NCI-H69 (cell line): ENCODE measurements around the gene CPSF3.
A peak's percentile ranks its signal among the peaks of the same experiment; 100 is the strongest.
"Not testable (repeated sequence)": the region's sequence is repeated elsewhere in the genome, so short reads cannot be mapped to it uniquely, and the experiment has no call there.

Experiments
- DNase-seq: peaks from one replicate; lab custom pipeline; 2025; lab: John Stamatoyannopoulos, UW

CPSF3 gene

DNA sequence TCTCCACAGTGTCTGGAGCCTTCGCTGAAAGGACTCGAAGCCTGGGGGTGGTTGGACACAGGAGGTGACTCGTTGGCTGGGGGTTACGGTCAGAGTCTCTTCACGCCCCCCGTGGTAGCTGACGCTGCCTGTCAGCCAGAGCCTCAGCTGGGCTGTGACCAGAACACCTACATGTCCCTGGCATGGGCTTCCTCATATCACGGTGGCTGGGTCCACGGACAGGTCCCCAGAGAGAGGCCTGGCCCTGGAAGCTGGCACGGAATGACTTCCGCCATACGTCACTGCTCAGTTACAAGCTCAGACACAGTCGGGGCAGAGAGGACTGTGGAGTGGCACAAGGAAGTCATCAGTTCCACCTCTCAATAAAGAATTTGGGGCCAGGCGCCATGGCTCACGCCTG lies 28.6 kb upstream of the CPSF3 start:
- DNase-seq = no peak

DNA sequence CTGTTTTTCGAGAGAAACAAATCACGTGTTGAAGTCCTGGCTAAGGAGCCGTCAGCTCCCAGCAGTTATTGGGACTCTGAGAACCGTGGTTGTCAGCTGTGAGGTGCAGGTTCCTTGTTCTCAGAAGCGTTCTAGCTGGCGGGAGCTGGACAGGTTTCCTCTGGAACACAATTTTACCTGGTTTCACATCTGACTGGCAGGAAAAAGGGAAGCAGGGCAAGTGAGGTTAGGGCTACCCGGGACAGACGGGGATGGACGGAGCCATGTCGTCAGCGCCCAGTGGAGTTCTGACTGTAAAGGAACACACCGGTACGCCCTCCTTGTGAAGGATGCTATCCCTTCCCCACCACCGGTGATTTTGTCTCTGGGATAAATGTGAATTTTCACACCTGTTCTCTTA lies 26.3 kb upstream of the CPSF3 start:
- DNase-seq = no peak

DNA sequence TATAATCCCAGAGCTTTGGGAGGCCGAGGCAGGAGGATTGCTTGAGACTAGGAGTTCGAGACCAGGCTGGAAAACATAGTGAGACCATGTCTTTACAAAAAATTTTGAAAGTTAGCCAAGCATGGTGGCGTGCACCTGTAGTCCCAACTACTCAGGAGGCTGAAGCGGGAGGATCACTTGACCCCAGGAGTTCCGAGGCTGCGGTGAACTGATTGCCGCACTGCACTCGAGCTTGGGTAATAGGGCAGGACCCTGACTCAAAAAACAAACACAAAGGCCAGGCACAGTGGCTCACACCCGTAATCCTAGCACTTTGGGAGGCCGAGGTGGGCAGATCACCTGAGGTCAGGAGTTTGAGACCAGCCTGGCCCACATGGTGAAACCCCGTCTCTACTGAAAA lies 25.2 kb upstream of the CPSF3 start:
- DNase-seq = not testable (repeated sequence)

DNA sequence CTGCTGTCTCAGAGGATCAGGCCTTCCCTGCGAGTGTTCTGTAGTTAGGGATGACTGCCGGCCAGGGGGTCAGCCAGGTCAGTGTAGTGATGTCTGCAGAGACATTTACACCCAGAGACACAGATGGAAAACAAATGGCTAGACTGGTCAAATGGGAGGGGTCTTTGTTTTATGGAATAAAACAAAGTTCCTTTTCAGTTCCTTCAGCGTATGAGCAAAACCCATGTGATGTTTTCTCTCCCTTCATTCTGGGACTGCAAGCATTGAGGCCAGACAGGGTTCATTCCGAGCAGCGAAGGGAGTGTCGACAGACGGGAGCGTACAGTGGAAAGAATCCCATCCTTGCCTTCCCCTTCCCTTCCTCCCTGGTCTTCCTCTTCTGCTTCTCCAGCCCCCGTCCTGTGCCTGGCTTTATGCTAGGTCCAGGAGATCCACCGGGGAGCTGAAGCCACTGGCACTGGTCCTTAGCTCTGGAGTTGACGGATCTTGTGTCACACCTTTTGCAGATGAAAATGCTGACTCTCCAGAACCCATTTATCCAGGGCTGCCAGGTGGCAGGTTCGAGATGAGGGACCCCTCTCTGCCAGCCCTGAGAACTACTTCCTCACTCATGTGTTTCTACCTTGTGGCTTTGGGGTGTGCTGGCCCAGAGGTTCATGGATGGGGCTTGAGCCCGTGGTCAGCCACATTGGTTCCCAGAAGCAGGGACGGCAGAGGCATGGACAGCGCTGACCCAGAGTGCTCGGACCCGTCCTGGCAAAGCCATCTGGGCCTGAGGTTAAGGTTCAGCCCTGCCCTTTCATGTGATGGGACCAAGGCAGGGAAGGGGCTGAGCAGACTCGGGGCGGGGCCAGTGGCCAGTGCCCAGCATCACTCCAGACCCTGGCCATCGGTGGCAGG lies 24.3 kb upstream of the CPSF3 start:
- no peak for DNase-seq

DNA sequence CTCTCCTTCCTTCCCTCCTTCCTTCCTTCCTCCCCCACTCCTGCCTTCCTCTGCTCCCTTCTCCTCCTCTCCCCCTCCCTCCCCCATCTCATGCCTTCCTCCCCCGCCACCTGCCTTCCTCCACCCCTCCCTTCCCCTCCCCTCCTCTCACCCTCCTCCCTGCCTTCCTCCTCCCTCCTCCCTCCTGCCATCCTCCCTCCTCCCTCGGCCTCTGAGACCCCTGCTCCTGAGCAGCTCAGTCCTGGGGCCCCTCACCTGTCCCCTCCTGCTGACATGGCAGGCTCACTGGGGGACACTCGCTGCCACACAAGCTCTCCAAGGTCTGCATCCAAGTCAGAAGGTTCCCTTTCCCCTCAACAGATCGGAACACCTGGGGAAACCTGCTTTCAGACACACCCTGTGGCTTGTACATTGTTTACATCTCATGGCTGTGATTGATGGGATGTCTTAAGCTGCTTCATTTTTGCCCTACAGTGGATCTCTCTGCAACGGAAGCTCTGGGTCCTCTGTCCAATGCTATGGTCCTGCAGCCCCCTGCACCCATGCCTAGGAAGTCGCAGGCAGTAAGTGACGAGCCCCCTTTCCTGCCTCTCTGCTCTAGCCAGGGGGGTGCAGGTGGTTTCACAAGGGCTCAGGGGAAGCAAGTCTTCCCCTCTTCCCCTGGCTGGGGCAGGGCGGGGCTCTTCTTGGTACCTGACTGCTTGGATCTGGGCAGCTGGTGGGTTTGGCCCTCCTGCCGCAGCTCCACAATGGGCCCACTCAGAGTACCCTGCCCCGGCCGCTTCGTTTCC lies 23.0 kb upstream of the CPSF3 start:
- peak; percentile 62 for DNase-seq

DNA sequence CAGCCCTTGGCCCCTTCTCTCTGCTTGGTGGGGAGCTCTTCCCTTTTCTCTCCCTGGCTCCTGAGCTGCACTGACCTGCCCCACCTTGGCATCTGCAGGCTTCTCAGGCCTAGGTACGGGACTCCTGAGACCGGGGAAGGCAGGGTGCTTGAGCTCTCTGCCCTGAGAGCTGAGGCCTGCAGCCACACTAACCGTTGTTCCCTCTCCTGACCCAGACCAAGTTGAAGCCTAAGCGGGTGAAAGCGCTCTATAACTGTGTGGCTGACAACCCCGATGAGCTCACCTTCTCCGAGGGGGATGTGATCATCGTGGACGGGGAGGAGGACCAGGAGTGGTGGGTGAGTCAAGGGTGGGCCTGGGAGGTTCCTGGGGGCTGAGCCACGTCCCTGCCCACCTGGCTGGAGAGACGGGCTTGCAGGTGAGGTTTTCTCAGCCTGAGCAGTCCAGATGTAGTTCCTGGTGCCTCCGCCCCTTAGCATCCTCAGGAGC lies 22.4 kb upstream of the CPSF3 start:
- DNase-seq = no peak

DNA sequence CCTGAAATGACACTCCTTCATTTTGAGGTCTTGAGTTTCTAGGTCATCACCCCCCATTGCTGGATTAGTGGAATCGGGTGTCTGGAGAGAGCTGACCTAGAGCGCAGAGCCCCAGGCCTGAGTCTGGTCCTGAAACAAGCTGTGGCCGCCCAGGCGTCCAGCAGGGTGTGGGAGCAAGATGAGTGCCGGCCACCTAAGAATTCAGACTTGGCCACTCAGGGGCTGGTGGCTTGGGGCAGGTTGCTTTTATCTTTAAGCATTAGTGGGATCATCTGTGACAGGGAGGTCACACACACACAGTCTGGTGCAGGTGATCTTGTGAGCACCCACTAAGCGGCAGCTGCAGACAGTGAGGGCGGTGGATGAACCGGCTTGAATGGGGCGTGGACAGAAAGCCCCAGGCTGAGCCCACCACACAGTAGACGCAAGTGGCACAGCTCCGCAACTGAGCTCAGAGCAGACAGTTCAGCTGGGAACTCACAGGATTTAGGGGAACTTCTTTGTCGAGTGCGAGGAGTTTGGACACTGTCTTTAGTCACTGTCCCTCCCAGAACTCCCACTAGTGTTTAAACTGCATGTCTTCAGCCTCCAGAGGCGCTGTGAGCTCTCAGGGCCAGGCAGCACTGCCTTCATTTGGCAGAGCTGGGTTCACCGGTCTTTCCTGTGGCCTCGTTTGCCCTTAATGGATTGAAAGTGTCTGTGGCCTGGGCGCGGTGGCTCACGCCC lies 21.6 kb upstream of the CPSF3 start:
- no peak for DNase-seq

DNA sequence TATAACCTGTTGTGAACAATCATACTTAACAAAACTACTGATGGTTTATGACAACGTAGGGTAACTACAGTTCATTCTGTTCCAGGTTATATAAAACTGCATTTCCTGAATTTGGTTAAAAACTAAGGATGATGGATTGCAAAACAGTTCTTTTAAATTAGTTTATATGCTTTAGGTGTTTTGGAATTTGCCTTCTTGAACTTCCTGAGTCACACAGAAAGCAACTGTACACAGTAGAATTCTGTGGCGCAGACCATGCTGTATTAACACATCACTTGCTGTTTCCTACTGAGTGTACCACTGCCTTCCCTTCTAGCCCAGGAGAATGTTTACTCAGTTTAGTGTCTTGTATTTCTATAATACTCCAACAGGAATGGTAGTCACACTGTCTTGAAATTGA lies 19.5 kb upstream of the CPSF3 start:
- no peak for DNase-seq

DNA sequence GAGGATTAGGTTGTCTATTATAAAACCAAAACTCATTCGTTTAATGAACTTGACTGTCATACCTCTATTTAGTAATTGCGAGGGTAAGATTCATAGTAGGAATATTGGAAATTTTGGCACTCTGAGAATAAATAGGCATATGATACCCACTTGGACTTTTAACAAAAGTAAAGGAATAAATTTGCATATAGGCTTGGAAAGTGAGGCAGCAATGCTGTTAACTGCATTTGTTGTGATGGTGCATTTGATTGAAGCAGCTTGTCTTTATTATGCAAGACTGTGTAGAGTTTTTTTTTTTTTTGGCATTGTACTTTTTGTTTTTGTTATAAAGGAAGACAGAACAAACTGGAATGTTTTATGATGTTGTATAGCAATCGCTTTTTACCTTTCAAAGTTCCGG lies 19.0 kb upstream of the CPSF3 start:
- no peak for DNase-seq

DNA sequence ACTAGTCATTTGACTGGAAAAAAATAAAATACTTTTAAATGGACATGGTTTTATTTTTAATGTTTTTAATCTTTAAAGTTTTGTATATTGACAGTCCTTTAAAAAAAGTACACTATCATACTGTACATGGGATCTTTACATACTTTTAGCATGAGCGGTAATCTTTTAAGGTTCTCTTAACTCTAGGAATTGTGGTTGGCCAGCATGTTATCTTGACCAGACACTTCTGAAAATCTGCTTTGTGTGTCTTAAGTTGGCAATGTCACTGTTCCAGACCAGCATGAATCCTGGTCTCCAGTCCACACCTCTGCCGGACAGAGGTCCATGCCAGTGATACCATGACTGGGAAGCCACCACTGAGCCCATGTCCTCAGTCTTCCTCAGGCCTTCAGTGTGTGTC lies 17.8 kb upstream of the CPSF3 start:
- no peak for DNase-seq

DNA sequence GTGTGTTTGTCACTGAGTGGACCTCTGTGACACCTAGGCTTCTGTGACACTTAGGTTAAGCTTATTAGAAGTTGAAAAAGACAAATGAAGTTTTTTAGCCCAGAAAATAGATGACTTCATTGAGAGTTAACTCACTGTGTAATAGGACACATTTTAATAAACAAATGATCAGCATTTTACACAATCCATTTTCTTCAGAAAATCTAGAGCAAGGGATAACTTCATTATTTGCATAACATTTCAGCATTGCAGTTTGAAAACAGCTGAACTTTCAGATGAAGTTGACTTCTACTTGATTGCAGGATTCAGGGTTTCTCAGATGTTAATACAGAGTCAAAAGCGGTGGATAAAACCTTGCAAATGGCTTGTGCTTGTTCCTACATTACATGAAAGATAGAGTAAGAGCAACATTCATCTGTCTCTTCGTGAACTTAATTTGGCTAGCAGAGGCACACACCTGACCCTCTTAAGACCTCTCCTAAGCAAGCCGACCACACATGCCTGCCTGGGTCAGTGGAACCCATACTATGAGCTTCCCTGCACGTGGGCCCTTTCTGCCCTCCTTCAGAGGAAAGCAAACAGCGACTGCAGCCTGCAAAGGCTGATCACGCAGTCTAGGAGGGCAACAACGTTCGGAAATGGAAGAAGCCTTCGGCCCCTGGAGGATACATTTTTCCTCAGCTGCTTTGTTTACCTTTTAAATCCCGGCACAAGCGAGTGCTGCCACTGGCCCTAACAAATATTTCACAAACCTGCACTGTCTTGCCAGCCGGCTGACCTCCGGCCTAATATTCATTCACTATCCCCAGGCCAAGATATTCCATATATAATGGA lies 16.7 kb upstream of the CPSF3 start:
- no peak for DNase-seq

DNA sequence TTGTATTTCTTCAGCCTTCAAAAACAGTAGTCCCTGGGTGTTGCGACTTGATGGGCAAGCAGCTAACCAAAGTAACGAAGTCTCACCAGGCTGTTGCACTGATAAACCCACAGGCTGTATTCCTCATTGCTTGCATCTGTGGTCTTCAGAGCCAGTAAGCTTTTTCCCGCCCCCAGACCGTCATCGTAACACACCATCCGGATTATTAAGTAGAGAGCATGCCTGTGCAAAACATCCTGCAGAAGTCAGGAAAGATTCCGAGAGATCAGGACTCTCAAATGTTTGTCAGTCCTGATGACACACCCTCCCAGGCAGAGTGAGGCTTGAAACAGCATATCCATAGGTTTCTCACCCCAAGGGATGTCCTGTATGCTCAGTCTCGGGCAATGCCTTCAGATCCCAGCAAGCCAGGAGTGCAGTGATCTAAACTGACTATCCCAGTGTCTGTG lies 16.1 kb upstream of the CPSF3 start:
- no peak for DNase-seq

DNA sequence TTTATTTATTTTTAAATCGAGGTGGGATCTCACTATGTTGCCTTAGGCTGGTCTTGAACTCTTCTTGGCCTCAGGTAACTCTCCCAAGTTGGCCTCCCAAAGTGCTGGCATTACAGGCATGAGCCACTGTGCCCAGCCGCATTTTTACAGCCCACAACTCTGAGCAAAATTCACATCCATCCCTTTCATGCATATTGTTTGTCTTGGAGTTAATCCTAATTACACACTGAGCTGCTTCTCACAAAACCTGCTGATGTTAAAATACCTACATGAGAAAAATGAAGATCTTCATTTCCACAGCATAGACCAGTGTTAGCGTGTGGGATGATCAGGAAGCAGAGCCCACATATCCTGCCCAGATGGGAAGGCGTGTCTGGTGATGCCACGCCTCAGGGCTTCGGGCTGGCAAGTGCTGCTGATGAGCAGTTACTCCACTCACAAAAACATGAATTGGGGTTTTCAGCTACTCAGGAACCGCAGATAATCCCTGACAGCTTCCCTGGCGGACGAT lies 14.8 kb upstream of the CPSF3 start:
- peak; percentile 90 for DNase-seq

DNA sequence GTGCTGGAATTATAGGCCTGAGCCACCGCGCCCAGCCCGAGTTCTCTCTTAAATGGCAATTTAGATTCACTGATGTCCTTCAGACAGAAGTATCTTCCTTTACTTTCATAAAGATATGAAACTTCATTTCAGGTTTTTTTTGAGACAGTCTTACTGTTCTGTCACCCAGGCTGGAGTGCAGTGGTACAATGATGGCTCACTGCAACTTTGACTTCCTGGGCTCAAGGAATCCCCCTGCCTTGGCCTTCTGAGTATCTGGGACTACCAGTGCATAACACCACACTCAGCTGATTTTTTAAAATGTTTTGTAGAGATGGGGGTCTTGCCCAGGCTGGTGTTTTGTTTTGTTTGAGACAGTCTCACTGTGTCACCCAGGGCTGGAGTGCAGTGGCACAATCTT lies 13.3 kb upstream of the CPSF3 start:
- no peak for DNase-seq

DNA sequence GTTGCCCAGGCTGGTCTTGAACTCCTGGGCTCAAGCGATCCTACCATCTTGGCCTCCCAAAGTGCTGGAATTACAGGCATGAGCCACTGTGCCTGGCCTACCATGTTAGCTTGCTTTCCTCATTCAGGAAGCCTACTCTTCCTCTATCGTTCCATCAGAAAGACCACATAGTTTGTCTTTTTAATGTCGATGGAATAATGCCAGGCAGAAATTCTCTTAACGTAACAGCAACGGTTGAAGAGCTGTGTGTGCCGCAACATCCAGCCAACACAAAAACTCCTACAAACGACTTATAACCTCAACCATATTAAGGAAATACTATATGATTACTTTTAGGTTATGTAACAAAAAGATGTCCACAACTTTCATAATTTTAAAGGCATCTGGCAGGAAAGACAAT lies 10.7 kb upstream of the CPSF3 start:
- DNase-seq = no peak

DNA sequence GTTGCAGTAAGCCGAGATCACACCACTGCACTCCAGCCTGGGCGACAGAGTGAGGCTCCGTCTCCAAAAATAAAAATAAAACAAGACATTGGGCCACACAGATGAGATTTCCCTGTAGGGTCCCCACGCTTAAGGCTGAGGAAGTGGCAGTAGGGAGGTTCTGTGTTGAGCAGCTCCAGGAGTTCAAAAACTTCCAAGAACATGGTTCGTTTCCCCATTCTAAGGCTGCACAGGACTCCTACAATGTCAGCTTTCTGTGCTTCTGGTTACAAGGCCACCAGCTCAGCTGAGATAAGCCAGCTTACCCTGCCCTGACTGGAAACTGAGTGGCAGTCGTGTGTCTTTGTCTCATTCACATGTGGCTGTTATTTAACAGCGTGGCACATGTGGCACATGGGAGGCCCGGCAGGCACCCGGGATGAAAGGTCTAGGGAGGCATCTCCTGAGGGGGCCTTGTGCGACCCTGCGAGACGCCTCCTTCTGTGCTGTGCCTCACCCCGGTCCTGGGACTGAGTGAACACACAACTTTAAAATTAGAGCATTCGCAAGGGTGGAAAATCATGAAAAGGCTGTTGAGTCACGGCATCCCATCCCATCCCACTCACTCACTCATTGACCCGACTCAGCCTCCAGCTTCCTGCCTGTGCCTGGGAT lies 7.8 kb upstream of the CPSF3 start:
- no peak for DNase-seq

DNA sequence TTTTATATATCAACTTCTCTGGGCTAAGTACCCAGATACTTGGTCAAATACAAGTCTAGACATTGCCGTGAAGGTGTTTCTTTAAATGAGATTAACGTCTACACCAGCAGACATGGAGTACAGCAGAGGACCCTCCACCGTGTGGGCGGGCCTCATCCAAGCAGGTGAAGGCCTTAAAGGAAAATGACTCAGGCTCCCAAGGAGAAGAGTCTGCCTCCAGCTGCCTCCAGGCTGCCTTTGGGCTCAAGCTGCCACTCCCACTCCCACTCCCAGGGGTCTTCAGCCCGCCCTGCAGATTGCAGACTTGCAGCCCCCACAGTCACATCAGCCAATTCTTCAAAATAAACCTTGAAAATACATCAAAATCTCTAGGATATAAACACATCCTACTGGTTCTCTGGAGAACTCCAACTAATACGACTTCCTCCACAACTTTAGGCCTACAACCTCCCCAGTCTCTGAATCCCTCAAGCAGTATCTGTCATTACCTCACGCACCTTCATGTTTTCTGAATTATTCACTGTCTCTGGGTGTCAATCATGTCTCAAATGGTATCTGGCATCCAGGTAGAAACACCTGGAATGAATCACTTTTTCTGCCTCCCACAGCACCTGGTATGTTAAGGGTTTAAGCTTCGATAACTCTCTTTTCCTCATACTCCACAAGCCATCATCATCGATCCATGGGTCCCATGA lies 7.0 kb upstream of the CPSF3 start:
- no peak for DNase-seq

DNA sequence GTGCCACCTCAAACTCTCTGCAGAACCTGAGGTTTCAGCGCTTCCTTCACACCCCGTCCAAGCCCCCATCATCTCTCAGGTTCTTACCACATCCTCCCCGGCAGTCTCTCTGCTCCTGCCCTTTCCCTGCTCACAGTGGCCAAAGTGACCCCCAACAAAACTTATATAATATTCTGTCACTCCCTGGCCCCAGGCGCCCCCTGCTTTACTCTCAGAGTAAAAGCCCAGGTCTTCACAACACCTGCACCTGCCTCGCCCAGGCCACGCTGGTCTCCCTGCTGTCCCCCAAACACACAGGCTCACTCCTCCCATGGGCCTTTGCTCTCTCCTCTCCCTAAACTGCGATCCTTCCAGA lies 6.5 kb upstream of the CPSF3 start:
- no peak for DNase-seq

DNA sequence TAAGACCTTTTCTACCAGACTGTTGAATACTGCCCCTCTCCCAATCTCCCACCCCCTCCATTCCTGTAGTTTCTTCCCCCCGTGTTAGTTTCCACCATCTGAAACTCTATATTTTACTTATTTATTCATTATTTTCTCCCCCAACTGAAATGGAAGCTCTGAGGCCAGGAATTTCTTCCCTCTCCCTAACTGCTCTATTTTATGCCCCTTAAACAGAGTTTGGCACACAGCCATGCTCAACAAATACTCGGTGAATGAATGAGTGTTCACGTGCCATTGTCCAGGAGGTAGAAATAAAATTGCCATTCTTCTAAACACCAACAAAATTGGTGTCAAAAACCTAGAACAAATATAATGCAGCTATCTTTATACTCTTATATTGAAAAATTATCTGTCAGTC lies 5.7 kb upstream of the CPSF3 start:
- no peak for DNase-seq

DNA sequence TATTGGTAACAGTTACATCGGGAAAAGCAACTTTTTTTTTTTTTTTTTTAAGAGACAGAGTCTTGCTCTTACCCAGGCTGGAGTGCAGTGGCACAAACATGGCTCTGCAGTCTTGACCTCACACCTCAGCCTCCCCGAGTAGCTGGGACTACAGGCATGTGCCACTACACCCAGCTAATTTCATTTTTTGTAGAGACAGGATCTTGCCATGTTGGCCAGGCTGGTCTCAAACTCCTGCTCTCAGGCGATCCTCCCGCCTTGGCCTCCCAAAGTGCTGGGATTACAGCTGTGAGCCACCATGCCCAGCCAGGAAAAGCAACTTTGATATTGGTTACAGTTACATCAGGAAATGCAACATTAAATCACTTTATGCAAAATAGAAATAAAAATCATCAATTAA lies 4.7 kb upstream of the CPSF3 start:
- DNase-seq = no peak
